ENCODE results near the gene SLX9. TPM values are rescaled to one million over a fixed set of nuclear protein-coding genes. Genes with fewer than 3 reads are reported as not detected.

The SLX9 gene
- total and polyA plus RNA-seq, 2 donors (not counting 3 experiments of a cell fraction or from before 2014, with no cell fraction given): 27.0 to 50.6 TPM

- Histone ChIP-seq H3K36me3 (ENCODE audit: control insufficient read depth in 2 of 2, extremely low read depth in 1 of 2, insufficient read depth in 2 of 2, low read length in 2 of 2) (no peaks in the 10 kb centered on the region), H2AFZ (ENCODE audit: low read depth, low read length) (no peak overlapping the region), H3K4me3 (replicated peaks in 1 of 3; ENCODE audit: insufficient read depth in 1 of 3, low read depth in 1 of 3, low read length in 3 of 3) (no peak overlapping the region), H3K79me2 (ENCODE audit: control insufficient read depth, insufficient read depth, low read length) (no peaks in the 10 kb centered on the region), H3K9me3 (replicated peaks; ENCODE audit: control insufficient read depth, insufficient read depth, low read length) (no peaks in the 10 kb centered on the region), H3K9me1 (replicated peaks; ENCODE audit: control insufficient read depth, extremely low read depth, insufficient read depth, low read length) (no peaks in the 10 kb centered on the region), H3K4me2 (ENCODE audit: insufficient read depth, low read length) (no peak overlapping the region), H3K9ac (replicated peaks; ENCODE audit: extremely low read depth, insufficient read depth, low read length) (no peak overlapping the region), H4K20me1 (replicated peaks; ENCODE audit: control insufficient read depth, extremely low read depth, insufficient read depth, low read length) (no peaks in the 10 kb centered on the region), H3K27ac (ENCODE audit: insufficient read depth, low read depth, low read length) (no peak overlapping the region), H3K27me3 (ENCODE audit: control insufficient read depth in 2 of 2, insufficient read depth in 2 of 2, low read length in 2 of 2) (no peaks in the 10 kb centered on the region), H3K4me1 (ENCODE audit: control insufficient read depth, extremely low read depth, insufficient read depth, low read length) (no peaks in the 10 kb centered on the region)
- ChIA-PET CTCF (interaction anchor here (1.2 kb wide), 1 partner anchor 149 kb away, joined by 4 read pairs; no protein-coding TSS in a partner anchor), POLR2A (no interaction called here)
- BruUV-seq (replicated peaks): no TSS peak
- dilution Hi-C loops (cut with MboI; ENCODE audit: extremely low pct_ligation_motif_present, low sequenced_read_pairs) (no loop called here), intact Hi-C loops (cut with micrococcal nuclease) (no loop called here)
- DNase-seq (ENCODE audit: low read depth, low spot score): no peak
- FAIRE-seq: no peak
- TF ChIP-seq MYC (IDR thresholded peaks at IDR 0.05; ENCODE audit: low read depth, low read length) (no peak), GATA2 (IDR thresholded peaks at IDR 0.05; ENCODE audit: insufficient read depth, insufficient read length, low read depth, low read length) (no peak), FOS (IDR thresholded peaks at IDR 0.05; ENCODE audit: borderline replicate concordance, insufficient read depth, low read length) (no peak), POLR2AphosphoS5 (IDR thresholded peaks at IDR 0.05; ENCODE audit: insufficient read depth, low read depth, low read length) (no peak), JUN (IDR thresholded peaks at IDR 0.05; ENCODE audit: borderline replicate concordance, insufficient read depth, insufficient read length, low read depth) (no peak), POLR2A (IDR thresholded peaks at IDR 0.05; ENCODE audit: low read depth, low read length) (no peak), MAX (IDR thresholded peaks at IDR 0.05; ENCODE audit: insufficient read depth, insufficient read length) (no peak), EZH2 (IDR thresholded peaks at IDR 0.05; ENCODE audit: borderline replicate concordance, low read depth, low read length, severe bottlenecking) (no peak)
- TF ChIP-seq, protein P1, sequence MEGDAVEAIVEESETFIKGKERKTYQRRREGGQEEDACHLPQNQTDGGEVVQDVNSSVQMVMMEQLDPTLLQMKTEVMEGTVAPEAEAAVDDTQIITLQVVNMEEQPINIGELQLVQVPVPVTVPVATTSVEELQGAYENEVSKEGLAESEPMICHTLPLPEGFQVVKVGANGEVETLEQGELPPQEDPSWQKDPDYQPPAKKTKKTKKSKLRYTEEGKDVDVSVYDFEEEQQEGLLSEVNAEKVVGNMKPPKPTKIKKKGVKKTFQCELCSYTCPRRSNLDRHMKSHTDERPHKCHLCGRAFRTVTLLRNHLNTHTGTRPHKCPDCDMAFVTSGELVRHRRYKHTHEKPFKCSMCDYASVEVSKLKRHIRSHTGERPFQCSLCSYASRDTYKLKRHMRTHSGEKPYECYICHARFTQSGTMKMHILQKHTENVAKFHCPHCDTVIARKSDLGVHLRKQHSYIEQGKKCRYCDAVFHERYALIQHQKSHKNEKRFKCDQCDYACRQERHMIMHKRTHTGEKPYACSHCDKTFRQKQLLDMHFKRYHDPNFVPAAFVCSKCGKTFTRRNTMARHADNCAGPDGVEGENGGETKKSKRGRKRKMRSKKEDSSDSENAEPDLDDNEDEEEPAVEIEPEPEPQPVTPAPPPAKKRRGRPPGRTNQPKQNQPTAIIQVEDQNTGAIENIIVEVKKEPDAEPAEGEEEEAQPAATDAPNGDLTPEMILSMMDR (IDR thresholded peaks at IDR 0.05; ENCODE audit: extremely low read depth in 1 of 2, insufficient read depth in 1 of 2, low read depth in 1 of 2, low read length in 2 of 2): no peak
These were observed 51.1 kb downstream of the SLX9 start for GRCh38 chr21:44990921-44991320.

Measured in endothelial cell of umbilical vein (primary cell).